Kidney epithelial cell (primary cell): Measurements from ENCODE around the gene AQP5. TPM values are rescaled to one million over a fixed set of nuclear protein-coding genes. Genes with fewer than 3 reads are reported as not detected.

Experiments
- DNase-seq: peaks from one replicate; pipeline ENCODE4 v3.0.0-alpha.2; 2010; ENCODE audit warnings: low read depth
- H3K27me3 ChIP-seq: 2 replicates; pipeline ENCODE4 v1.6.0; 2011; ENCODE audit warnings: low read length; ENCODE audit not compliant: control insufficient read depth, insufficient read depth
- H3K36me3 ChIP-seq: 2 replicates; pipeline ENCODE4 v1.5.1; 2011; ENCODE audit warnings: low read length; ENCODE audit not compliant: control insufficient read depth, insufficient read depth
- H3K4me3 ChIP-seq: 2 replicates; pipeline ENCODE4 v1.5.1; 2011; ENCODE audit warnings: low read depth, mild to moderate bottlenecking, control low read depth, low read length
- CTCF ChIP-seq: IDR thresholded peaks from 2 replicates; pipeline ENCODE4 v1.5.1; 2011; ENCODE audit warnings: mild to moderate bottlenecking, moderate library complexity, low read length, control low read depth, inconsistent platforms; ENCODE audit not compliant: insufficient read depth, poor library complexity, severe bottlenecking
- total RNA-seq: library from RNA; depleted of rRNA; stranded (reverse); fragments of >200 nt; gene quantifications from 2 replicates; pipeline ENCODE4 v1.2.3, GENCODE V29; 2015

AQP5 gene
- total RNA-seq, 1 donor from 2014 or later = not detected

DNA sequence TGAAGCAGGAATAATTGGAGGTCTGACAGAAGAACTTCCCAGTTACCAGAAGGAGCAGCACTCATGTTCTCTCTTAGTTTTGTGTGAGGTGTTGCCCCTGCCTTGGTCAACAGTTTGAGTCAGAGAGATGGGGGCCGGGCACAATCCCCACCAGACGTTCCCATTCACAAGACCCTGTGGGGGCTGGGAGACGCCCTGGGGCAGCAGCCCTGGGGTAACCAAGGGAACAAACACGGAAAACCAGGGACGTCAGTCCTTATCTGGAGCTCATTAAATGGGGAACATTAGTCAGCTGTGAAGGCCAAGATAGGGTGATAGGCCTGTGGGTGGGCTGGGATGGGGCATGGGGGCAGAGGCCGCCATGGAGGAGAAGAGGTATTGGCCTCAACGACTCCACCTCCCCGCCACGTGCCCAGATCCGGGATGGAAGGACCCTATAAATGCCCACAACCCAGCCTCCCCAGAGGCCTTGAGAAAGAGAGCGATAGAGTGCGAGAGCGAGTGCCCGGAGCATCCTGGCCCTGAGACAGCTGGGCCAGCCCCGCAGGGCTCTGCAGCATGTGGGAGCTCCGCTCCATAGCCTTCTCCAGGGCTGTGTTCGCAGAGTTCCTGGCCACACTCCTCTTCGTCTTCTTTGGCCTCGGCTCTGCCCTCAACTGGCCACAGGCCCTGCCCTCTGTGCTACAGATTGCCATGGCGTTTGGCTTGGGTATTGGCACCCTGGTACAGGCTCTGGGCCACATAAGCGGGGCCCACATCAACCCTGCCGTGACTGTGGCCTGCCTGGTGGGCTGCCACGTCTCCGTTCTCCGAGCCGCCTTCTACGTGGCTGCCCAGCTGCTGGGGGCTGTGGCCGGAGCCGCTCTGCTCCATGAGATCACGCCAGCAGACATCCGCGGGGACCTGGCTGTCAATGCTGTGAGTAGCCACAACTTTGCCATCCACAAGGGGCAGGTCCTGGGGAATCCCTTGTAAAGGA is 11.1 kb upstream of the AQP5 start, which contains the start of gene AQP2:
Gene AQP2, plus strand, starts transcription at position 465 of the 979 bp plus-strand sequence. Its CDS starts 94 bp downstream, at position 559.
- Histone ChIP-seq H3K27me3 (peaks cover 10% of the 10 kb centered on the region), H3K4me3 (no peak within 1 kb of the TSS), H3K36me3 (no peaks in the 10 kb centered on the region)
- no peak for TF ChIP-seq CTCF
- no peak for DNase-seq

GRCh38 chr12:49951411-49952240 is 10.0 kb upstream of the AQP5 start:
- Histone ChIP-seq H3K36me3 (no peaks in the 10 kb centered on the region), H3K4me3 (no peak overlapping the region), H3K27me3 (peaks cover 16% of the 10 kb centered on the region)
- DNase-seq = no peak
- no peak for TF ChIP-seq CTCF

GRCh38 chr12:49952391-49953055 is 9.1 kb upstream of the AQP5 start:
- H3K27me3 ChIP-seq = peaks cover 18% of the 10 kb centered on the region
- H3K4me3 ChIP-seq = no peak overlapping the region
- no peak for DNase-seq
- H3K36me3 ChIP-seq = no peaks in the 10 kb centered on the region
- no peak for TF ChIP-seq CTCF

GRCh38 chr12:49953151-49953550 is 8.5 kb upstream of the AQP5 start:
- peaks cover 22% of the 10 kb centered on the region for H3K27me3 ChIP-seq
- no peak overlapping the region for H3K4me3 ChIP-seq
- TF ChIP-seq CTCF = no peak
- DNase-seq = no peak
- H3K36me3 ChIP-seq = no peaks in the 10 kb centered on the region

GRCh38 chr12:49953961-49954846 is 7.5 kb upstream of the AQP5 start:
- TF ChIP-seq CTCF = no peak
- no peak for DNase-seq
- Histone ChIP-seq H3K4me3 (no peak overlapping the region), H3K27me3 (peaks cover 24% of the 10 kb centered on the region), H3K36me3 (no peaks in the 10 kb centered on the region)
